ENCODE data around the gene MGAT4C.

MGAT4C gene

GRCh38 chr12:85920324-85920947 lies 335.8 kb downstream of the MGAT4C start:
- no peak for TF ChIP-seq TCF4 (CRISPR knock-in tag; IDR thresholded peaks at IDR 0.05; ENCODE audit: borderline replicate concordance)
- TF ChIP-seq ESRRG (CRISPR knock-in tag; IDR thresholded peaks at IDR 0.05): no peak
- TF ChIP-seq ZNF565 (CRISPR knock-in tag; conservative IDR thresholded peaks at IDR 0.05; ENCODE audit: low read depth): no peak
- no peak for TF ChIP-seq ZNF70 (CRISPR knock-in tag; IDR thresholded peaks at IDR 0.05)
- TF ChIP-seq ZFP3 (CRISPR knock-in tag; IDR thresholded peaks at IDR 0.05): no peak
- no peak for TF ChIP-seq ZNF8 (CRISPR knock-in tag; IDR thresholded peaks at IDR 0.05)
- TF ChIP-seq ARNTL (CRISPR knock-in tag; IDR thresholded peaks at IDR 0.05; ENCODE audit: borderline replicate concordance, low read depth): no peak
- no peak for TF ChIP-seq PPARA (CRISPR knock-in tag; IDR thresholded peaks at IDR 0.05; ENCODE audit: borderline replicate concordance)
- TF ChIP-seq, protein P1, sequence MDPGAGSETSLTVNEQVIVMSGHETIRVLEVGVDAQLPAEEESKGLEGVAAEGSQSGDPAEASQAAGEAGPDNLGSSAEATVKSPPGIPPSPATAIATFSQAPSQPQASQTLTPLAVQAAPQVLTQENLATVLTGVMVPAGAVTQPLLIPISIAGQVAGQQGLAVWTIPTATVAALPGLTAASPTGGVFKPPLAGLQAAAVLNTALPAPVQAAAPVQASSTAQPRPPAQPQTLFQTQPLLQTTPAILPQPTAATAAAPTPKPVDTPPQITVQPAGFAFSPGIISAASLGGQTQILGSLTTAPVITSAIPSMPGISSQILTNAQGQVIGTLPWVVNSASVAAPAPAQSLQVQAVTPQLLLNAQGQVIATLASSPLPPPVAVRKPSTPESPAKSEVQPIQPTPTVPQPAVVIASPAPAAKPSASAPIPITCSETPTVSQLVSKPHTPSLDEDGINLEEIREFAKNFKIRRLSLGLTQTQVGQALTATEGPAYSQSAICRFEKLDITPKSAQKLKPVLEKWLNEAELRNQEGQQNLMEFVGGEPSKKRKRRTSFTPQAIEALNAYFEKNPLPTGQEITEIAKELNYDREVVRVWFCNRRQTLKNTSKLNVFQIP (CRISPR knock-in tag; IDR thresholded peaks at IDR 0.05; ENCODE audit: borderline replicate concordance, low read depth): no peak

More at GRCh38 chr12:85920324-85920947, 335.8 kb downstream of the MGAT4C start:
- ATAC-seq: peak; percentile 59; the same call in 1 of the 3 replicates
